BE2C (cell line): ENCODE data around the gene ANKIB1.

Experiments used
- DNase-seq: peaks from one replicate; pipeline ENCODE4 v3.0.0-alpha.2; 2020
- H3K27me3 ChIP-seq: fragments of 250-450 bp; sonication (Bioruptor Pico); 2 replicates; pipeline ENCODE4 v1.5.1; 2020; ENCODE audit warnings: mild to moderate bottlenecking
- H3K36me3 ChIP-seq: fragments of 250-450 bp; sonication (Bioruptor Pico); 2 replicates; pipeline ENCODE4 v1.5.1; 2020; ENCODE audit warnings: mild to moderate bottlenecking
- H3K4me1 ChIP-seq: fragments of 250-450 bp; sonication (Bioruptor Pico); 2 replicates; pipeline ENCODE4 v1.5.1; 2020
- H3K4me3 ChIP-seq: 2 replicates; pipeline ENCODE4 v1.5.1; 2011; ENCODE audit warnings: low read depth, low read length
- H3K9me3 ChIP-seq: fragments of 250-450 bp; sonication (Bioruptor Pico); 2 replicates; pipeline ENCODE4 v1.5.1; 2020
- CTCF ChIP-seq: IDR thresholded peaks from 2 replicates; pipeline ENCODE4 v1.5.1; 2012; ENCODE audit warnings: mild to moderate bottlenecking, low read depth, low read length

Gene ANKIB1

GRCh38 chr7:92330835-92331438 lies 85.2 kb downstream of the ANKIB1 start:
- no peak overlapping the region for H3K4me3 ChIP-seq
- H3K9me3 ChIP-seq: no peaks in the 10 kb centered on the region; the same call in 1 of the 2 replicates
- H3K36me3 ChIP-seq: no peaks in the 10 kb centered on the region
- H3K27me3 ChIP-seq: no peaks in the 10 kb centered on the region
- DNase-seq: no peak
- H3K4me1 ChIP-seq: no peaks in the 10 kb centered on the region
- no peak for TF ChIP-seq CTCF

DNA sequence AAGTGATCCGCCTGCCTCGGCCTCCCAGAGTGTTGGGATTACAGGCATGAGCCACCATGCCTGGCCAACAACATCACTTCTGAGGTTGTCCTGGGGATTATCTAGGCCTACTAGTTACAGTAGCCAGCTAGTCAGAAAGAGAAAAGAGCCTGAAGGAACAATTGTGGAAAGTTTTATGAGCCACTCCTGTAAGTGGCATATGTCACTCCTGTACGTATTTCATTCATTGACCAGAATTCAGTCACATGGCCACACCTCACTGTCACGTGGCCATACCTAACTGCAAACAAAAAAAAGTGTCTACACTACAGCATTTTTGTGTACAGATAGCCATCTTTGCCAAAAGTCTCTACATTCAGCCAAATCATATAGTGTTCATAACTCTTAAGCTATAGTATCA lies 85.7 kb downstream of the ANKIB1 start:
- DNase-seq: no peak
- Histone ChIP-seq H3K9me3 (no peaks in the 10 kb centered on the region; the same call in 1 of the 2 replicates), H3K27me3 (no peaks in the 10 kb centered on the region), H3K4me3 (no peak overlapping the region), H3K36me3 (no peaks in the 10 kb centered on the region), H3K4me1 (no peaks in the 10 kb centered on the region)
- no peak for TF ChIP-seq CTCF

GRCh38 chr7:92332782-92333181 lies 87.0 kb downstream of the ANKIB1 start:
- TF ChIP-seq CTCF: no peak
- no peak for DNase-seq
- no peaks in the 10 kb centered on the region for H3K27me3 ChIP-seq
- H3K4me3 ChIP-seq: no peak overlapping the region
- H3K9me3 ChIP-seq: no peaks in the 10 kb centered on the region; the same call in 1 of the 2 replicates
- H3K4me1 ChIP-seq: no peaks in the 10 kb centered on the region; the same call in 1 of the 2 replicates
- no peaks in the 10 kb centered on the region for H3K36me3 ChIP-seq

DNA sequence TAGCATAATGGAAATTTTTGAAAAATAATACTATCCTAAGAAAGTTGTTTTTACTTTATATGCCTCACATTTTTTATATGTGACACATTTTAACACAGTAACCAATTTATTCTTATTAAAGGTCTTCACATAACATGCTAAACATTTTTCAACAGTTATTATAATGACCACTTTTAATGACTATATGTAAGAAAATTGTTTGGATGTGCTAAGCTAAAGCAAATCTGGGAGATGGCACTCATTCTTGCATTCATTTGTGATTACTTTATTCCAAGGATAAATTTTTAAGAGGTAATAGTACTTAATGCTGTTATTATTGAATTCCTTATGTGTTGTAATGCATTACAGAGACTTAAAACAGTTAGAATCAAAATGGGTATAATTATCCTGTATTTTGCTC lies 88.1 kb downstream of the ANKIB1 start:
- no peaks in the 10 kb centered on the region for H3K36me3 ChIP-seq

DNA sequence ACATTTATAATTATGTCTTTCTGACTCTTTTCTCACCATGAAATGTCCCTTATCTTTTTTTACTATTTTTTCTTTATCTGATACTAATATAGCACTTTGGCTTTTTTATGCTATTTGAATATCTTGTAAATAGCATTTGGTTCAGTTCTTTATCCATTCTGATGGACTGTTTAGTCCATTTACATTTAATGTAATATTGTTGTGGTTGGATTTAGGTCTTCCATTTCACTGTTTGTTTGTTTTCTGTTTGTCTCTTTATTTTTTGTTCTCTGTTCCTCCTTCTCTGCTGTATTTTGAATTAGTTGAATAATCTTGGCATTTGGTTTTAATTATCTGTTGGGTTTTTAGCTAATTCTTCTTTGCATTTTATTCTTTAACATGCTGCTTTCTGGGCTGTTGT lies 89.8 kb downstream of the ANKIB1 start:
- Histone ChIP-seq H3K9me3 (no peaks in the 10 kb centered on the region; the same call in 1 of the 2 replicates), H3K4me3 (no peak overlapping the region), H3K4me1 (no peaks in the 10 kb centered on the region; the same call in 1 of the 2 replicates), H3K27me3 (no peaks in the 10 kb centered on the region), H3K36me3 (no peaks in the 10 kb centered on the region)
- no peak for TF ChIP-seq CTCF
- DNase-seq: no peak

More for the DNA sequence above, 88.1 kb downstream of the ANKIB1 start:
- no peak for TF ChIP-seq CTCF
- H3K4me3 ChIP-seq: no peak overlapping the region
- no peaks in the 10 kb centered on the region; the same call in 1 of the 2 replicates for H3K9me3 ChIP-seq
- no peaks in the 10 kb centered on the region; the same call in 1 of the 2 replicates for H3K4me1 ChIP-seq
- no peak for DNase-seq
- no peaks in the 10 kb centered on the region for H3K27me3 ChIP-seq

DNA sequence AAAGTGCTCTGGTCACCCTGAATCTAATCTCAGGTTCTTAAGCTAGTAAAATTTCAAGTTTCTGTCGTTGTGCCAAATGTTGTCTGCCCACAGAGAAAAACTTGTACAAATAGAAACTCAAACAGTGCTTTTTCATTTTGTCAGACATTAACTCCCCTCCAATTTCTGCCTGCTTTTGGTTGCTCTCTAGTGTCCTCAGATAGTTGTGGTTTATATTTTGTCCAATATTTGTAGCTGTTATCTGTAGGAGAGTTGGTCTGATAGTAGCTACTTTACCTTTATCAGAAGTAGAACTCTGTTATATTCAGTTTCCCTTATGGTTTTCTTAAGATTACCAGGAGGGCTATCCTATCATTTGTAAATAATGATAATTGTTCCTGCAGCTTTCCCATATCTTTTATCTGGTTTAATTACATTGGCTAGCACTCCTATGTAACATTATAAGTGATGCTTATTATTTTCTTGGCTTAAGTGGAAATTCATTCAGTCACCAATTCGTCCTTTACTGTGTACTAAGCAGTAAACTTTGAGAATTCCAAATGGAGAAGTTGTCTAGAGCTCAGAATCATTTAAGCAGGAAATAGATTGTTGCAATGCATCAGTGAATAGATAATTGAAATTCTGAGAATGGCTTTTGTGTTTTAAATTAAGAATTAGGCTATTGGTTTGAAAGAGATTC lies 91.0 kb downstream of the ANKIB1 start:
- H3K4me3 ChIP-seq: no peak overlapping the region
- no peaks in the 10 kb centered on the region; the same call in 1 of the 2 replicates for H3K4me1 ChIP-seq
- H3K36me3 ChIP-seq: no peaks in the 10 kb centered on the region
- no peak for DNase-seq
- no peaks in the 10 kb centered on the region; the same call in 1 of the 2 replicates for H3K9me3 ChIP-seq
- TF ChIP-seq CTCF: no peak
- H3K27me3 ChIP-seq: no peaks in the 10 kb centered on the region
